LNCAP (cell line): ENCODE measurements around the gene VWA5A.
A peak's percentile ranks its signal among the peaks of the same experiment; 100 is the strongest.

Source experiments
- TF ChIP-seq, protein P1 (sequence below): fragments of 450-650 bp; IDR thresholded peaks from 2 replicates; pipeline ENCODE4 v1.5.1; 2017; ENCODE audit warnings: mild to moderate bottlenecking

VWA5A gene

GRCh38 chr11:124114942-124115781 lies at the start of gene VWA5A:
Gene VWA5A, plus strand, starts transcription at chr11:124115450. Its CDS starts 2,062 bp downstream, at chr11:124117512.
- TF ChIP-seq, protein P1, sequence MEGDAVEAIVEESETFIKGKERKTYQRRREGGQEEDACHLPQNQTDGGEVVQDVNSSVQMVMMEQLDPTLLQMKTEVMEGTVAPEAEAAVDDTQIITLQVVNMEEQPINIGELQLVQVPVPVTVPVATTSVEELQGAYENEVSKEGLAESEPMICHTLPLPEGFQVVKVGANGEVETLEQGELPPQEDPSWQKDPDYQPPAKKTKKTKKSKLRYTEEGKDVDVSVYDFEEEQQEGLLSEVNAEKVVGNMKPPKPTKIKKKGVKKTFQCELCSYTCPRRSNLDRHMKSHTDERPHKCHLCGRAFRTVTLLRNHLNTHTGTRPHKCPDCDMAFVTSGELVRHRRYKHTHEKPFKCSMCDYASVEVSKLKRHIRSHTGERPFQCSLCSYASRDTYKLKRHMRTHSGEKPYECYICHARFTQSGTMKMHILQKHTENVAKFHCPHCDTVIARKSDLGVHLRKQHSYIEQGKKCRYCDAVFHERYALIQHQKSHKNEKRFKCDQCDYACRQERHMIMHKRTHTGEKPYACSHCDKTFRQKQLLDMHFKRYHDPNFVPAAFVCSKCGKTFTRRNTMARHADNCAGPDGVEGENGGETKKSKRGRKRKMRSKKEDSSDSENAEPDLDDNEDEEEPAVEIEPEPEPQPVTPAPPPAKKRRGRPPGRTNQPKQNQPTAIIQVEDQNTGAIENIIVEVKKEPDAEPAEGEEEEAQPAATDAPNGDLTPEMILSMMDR = no peak

DNA sequence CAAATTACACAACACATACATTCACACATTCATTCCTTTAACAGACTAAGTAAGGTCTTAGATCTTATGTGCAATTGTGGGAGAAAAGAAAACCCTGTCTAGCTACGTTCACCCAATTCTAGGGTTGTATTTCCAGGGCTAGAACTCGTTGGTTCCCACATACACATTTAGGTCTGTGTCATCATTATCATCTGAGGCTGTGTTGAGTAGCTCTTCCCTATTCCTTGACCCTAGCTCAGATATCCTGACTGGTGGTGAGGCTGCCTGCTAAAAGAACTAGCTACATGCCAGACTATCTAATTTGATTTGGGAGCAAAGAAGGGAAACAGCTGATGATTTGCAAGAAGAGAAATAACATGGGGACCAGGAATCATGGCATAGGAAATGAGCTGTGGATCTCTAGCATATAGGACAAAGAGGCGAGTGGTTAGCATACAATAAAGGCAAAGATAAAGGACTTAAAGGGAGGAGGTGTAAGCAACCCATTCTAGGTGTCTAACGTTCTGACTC lies 46.6 kb upstream of the VWA5A start:
- TF ChIP-seq, protein P1 = no peak

- TF ChIP-seq, protein P1 = peak; percentile 69
Observed at GRCh38 chr11:124069429-124070401, 45.5 kb upstream of the VWA5A start.

DNA sequence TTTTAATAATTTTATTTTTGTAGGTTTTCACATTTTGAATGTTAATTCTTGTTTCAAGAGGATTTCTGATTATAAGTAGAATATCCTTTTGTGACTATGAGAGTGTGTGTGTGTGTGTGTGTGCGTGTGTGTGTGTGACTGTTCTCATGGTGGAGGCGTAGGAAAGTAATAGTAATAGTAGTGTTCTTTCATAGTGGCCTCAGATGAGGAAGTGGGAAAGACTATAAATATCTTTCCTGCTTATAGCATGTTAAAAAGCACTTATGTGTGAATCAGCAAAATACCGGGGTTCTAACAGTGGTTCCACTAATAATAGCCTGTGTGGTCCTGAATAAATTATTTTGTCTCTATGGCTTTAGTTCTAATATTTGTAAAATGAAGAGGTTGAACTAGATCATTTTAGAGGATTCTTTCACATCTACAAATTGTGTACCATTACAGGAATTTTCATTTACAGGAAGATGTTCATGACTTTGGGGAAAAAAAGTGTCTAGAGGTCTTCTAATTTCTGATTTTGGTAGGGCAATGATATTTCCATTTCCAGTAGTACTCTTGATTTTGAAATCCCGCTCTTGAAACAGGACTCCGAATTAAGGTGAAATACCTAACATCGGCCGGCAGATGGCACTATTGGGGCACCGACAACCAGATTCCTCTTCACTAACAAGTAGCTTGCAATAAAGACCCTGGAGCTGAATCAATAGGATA lies 44.2 kb upstream of the VWA5A start:
- TF ChIP-seq, protein P1 = peak; percentile 71

DNA sequence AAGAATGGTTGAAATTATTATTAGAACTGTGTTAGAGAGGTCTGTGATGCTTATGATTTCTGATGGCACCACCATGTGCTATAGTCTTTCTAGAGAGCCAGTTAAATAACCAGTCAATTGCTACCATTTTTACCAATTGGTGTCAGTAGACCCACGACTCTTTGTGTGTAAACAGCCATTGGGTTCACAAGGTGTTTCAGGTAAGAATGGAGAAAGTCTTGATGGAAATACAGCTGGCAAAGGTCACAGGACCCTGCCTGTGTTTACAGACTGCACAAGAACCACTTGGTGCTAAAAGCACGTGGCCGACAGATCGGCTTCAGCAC lies 43.7 kb upstream of the VWA5A start:
- TF ChIP-seq, protein P1 = no peak; the same call in 1 of the 2 replicates

DNA sequence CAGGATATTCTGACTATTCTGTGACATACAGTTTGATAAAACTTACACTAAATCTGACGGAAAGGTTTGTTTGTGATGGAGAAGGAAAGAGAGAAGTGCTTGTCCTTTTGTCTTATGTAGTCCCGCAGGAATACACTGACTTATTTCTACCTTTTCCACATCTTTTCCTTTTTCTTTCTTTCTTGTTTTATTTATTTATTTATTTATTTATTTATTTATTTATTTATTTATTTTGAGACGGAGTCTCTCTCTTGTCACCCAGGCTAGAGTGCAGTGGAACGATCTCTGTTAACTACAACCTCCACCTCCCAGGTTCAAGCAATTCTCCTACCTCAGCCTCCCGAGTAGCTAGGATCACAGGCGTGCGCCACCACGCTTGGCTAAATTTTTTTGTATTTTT lies 43.1 kb upstream of the VWA5A start:
- TF ChIP-seq, protein P1 = no peak

DNA sequence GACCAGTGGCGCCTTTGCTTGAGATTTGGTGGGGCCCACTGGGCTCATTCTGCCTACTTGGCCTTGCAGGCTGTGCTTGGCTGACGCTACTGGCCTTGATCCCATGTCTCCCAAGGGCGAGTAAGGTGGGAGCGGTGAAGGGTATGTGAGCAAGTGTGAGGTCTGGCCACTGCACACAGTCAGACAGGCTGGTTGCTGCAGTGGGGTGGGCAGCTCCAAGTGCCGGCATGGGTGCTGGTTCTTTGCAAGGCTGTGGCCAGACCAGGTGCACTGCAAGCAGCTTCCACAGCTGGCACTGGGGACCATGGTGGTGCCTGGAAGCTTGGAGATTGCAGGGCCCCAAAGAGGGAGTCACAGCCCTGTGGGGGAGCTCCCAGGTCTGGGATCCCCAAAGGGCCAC lies 40.7 kb upstream of the VWA5A start:
- TF ChIP-seq, protein P1 = no peak
